RKO (cell line): ENCODE data around the gene ZSCAN26.
"Not testable (repeated sequence)": the region's sequence is repeated elsewhere in the genome, so short reads cannot be mapped to it uniquely, and the experiment has no call there.

Experiments
- DNase-seq: peaks from one replicate; pipeline ENCODE4 v3.0.0-alpha.2; 2016; ENCODE audit warnings: low spot score

ZSCAN26 gene

DNA sequence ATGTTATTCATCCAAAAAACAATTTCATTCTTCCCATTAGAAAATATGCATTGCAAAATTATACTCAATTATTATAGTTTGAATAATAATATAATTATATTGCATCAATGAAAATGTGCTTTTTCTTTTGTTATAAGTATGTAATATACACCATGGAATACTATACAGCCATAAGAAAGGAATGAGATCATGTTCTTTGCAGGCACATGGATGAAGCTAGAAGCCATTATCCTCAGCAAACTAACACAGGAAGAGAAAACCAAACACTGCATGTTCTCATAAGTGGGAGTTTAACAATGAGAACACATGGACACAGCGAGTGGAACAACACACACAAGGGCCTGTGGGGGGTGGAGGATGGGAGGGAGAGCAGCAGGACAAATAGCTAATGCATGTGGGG lies 9.9 kb upstream of the ZSCAN26 start:
- no peak for DNase-seq

DNA sequence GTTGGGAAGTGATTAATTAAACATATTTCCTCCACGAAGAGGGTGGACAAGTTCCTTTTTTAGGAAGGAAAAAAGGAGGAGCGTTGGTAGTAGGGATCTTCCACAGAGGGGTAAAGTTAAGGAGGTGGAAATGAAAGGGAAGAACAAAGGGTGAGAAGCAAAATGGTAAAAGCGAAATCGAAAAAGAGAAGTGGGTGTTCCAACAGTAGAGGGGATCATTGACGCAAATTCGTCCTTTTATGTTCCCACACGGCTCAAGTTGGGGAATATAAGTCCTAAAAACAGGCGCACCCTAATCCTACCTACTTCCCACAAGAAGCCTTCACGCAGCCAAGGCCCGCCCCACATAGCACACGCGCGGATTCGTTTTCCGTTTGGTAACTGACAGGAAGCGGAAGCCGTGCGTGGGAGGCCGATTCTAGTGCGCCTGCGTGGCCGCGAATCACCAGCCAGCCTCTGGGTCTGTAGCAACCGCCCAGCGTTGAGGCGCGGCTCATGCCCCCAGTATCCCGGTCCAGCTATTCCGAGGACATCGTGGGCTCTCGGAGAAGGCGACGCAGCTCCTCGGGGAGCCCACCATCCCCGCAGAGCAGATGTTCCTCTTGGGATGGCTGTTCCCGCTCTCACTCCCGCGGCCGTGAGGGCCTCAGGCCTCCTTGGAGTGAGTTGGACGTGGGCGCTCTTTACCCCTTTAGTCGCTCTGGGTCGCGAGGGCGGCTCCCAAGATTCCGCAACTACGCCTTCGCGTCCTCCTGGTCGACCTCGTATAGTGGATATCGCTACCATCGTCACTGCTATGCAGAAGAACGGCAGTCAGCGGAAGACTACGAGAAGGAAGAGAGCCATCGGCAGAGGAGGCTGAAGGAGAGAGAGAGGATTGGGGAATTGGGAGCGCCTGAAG lies 7.8 kb upstream of the ZSCAN26 start, which contains the start of gene NKAPL:
Gene NKAPL (plus strand): TSS at position 421 of the 901 bp plus-strand sequence. CDS start 75 bp downstream, at position 496.
- no peak for DNase-seq

DNA sequence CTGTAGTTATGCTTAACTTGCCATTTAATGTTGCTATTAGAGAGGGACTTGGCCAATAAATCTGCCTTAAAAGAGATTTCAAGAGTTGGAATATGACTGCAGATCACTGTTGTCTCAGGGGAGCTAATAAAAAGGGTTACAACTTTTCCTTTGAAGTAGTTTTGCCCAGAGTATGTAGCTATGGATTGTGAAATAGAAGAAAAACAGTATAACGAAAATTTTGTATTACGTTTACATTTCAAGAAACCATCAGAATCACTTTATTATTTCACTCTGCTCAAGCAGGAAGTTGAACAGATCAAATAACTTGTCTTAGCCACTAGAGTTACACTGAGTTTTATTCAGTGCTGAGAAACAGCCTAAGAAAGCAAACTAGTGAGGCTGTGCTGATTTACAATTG lies 3.0 kb upstream of the ZSCAN26 start:
- DNase-seq = no peak

DNA sequence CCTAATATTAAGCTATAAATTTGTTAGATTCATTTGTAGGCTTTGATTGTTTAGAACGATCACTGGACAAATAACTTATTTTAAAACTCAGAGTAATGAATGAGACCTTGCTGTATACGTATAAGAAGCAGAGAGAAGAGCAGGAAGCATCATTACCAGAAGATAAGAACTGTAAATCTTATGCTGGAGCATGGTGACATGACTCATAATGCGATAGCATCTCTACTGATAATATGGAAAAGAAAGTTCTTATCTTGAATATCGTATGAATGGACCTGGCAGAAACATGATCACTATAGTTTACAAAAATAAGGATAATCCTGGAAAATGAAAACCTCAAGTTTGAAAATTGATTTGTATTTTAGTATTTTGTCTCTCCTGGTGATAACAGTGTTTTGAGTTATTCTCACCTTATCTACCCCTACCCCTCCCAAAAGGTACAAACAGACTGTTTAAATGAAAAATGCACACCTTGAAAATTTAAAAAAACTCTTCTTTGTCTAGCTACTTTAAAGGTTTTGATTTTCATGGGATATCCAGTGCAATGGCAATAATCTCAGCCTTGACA lies 2.0 kb upstream of the ZSCAN26 start:
- DNase-seq = no peak

DNA sequence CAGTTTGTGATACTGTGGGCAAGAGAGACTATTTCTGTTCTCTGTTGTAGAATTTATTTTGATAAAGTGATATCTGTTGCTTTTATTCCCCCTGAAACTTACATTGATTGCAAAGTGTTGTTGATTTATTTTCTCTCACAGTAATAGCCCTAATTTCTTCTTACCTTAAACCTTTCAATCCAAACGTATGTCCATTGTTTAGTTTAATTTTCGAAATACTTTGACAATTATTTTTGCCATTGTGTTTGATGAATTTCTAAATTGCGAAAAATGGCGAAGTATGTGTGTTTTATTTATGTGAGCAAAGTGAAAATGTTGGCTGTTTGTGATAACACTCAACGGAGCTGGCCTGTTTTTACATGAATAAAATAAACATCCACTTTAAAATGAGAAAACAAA lies 381 bp upstream of the ZSCAN26 start:
- no peak for DNase-seq

DNA sequence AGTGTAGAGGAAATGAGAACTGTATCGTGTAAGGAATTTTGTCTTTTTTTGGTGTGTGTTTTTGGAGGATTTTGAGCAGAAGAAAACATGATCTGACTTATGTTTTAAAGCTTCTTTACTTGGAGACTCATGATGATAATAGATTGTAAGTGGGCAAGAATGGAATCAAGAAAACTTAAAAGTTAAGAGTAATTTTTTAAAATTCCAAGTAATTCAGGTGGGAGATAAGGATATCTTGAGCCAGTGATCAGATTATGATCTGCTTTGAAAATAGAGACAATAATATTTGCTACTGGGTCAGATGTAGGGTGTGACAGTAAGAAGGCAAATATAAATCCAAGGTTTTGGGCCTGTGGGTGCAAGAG lies 734 bp downstream of the ZSCAN26 start:
- DNase-seq = no peak

DNA sequence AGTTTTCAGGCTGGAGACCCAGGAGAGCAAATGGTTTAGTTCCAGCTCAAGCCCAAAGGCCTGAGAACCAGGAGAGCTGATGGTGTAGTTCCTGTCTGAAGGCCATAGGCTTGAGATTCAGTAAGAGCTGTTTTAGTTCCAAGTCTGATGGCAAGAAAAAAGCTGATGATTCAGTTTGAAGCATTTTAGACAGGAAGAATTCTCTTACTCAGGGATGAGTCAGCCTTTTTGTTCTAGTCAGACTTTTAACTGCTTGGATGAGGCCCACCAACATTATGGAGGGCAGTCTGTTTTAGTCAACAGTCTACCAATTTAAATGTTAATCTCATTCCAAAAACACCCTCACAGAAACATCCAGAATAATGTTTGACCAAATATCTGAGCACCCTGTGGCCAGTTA lies 2.5 kb downstream of the ZSCAN26 start:
- DNase-seq = peak; percentile 99

DNA sequence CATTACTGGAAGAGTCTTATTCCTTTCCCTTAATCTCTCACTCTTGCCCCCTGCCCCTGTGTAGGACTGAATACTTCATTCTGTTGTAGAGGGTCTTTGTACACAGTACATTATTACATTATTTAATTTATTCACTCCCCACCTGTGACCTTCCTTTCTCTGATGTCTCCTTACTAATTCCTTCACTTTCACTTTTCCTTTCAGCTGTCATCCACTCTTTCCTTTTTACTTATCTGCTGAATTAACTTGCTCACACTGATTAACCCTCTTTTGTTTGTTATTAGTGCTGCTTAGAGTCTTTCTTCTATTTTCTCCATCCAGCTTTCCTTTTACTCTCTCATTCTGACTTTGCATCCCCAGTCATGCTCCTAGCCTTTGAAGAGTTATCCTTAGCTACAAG lies 7.9 kb downstream of the ZSCAN26 start:
- no peak for DNase-seq

DNA sequence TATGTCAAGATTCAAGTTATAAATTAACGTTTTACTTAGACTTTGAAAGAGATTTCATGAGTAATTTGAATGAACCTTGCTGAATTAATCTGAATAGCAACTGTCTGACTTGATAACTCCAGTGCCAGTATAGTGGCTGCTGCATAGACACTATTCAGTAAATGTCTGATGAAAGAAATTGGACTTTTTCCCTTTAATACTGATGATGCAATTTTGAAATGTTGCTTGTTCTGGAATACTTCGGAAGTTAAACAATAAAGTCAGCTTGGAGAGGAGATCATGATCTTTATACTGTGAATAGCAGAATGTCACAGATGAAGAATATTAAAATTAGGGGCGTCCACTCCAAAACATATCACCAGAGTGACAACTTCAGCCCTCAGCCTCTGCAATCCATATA lies 10.8 kb downstream of the ZSCAN26 start:
- DNase-seq = no peak

DNA sequence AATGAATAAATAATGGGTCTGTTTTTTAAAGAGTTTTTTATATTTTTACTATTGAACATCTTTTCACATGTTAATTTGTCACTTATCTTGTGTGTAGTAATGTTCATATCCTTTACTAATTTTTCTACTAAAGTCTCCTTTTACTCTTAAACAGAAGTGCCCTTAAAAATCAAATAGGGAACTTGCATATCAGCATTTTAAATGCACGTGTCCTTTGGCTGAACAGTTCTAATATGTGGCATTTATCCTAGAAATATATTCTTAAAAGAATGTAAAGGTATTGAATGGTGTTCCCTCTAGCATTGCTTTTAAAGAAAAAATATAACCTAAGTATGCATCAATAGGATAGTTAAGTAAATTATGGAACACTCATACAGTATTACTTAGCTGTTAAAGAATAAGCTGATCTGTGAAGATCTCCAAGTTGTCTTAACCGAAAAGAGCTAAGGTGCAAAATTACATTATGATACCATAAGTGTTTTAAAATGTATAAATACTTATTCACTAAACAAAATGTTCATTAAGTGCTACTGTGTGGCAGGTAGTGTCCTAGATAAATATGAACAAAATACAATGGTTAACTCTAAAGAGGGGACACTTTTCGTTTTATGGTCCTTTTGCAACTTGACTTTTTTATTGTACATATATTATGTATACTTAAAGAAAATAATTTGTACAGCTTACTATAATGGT lies 13.8 kb downstream of the ZSCAN26 start:
- DNase-seq = no peak

DNA sequence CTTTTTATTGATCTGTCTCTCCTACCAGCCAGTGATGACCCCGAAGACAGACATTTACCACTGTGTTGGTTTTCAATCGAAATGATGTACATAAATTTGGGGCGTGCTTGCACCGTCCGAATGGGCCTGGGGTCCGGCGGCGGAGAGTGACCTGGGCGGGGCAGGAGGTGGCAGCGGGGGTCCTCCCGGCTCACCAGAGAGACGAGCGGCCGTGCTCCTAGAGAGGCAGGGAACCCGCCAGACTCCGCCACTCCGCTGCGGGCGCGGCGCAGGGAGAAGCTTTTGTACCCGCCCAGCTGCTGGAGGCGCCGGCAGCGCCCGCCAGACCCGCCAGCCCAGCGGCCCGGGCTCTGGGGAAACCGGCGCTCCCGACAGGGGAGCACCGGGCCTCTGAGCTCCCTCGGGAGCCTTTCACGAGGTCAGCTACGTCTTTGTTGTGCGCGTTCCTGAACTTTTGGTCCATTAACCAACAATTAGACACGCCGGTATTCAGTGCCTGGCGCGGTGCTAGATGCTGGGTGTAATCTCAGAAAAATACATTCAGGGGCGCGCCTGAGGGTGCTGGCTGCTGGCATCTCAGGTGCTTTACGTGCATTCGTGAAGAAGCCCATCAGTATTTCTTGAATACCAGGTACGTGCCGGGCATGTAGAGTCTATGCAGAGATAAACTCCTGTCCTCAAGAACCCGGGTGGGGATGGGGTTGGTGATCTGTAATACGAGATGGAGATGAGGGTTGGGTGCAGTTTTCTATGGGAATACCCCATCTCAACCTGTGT lies 14.5 kb downstream of the ZSCAN26 start, which contains the start of gene PGBD1:
Gene PGBD1 (plus strand): TSS at position 285 of the 777 bp plus-strand sequence. CDS start 2,242 bp downstream, outside the sequence.
- DNase-seq = peak; percentile 86

DNA sequence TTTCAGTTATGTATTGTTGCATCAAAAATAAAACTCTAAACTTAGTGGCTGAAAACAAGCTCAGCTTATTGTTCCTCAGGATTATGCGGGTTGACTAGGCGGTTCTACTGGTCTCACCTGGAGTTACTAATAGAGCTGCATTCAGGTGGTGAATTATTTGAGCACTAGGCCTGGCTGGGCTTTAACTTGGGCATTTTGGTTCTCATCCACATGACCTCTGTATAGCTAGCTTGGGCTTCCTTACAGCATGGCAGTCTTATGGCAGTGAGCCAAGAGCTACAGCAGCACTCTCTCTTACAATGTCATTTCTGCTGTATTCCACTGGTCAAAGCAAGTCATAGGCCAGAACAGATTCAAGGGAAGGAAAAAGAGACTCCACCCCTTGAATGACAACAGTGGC lies 16.0 kb downstream of the ZSCAN26 start:
- DNase-seq = peak; percentile 35

DNA sequence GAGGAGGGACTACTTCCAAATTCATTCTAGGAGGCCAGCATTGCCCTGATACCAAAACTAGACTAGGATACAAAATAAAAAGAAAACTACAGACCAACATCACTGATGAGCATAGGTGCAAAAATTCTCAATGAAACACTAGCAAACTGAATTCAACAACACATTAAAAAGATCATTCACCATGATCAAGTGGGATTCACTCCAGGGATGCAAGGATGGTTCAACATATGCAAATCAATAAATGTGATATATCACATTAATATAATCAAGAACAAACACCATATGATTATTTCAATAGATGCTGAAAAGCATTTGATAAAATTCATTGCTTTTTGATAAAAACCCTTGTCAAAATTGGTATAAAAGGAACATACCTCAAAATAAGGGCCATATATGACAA lies 24.6 kb downstream of the ZSCAN26 start:
- DNase-seq = no peak

DNA sequence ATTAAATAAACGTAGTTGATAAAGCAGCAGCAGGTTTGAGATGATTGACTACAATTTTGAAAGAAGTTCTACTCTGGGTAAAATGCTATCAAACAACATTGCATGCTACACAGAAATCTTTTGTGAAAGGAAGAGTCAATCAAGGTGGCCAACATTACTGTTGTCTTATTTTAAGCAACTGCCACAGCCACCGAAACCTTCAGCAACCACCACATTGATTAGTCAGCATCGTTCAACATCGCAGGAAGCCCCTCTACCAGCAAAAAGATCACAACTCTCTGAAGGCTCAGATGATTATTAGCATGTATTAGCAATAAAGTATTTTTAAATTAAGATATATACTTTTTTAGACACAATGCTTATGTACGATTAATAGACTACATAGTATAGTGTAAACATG lies 28.4 kb downstream of the ZSCAN26 start:
- DNase-seq = no peak

DNA sequence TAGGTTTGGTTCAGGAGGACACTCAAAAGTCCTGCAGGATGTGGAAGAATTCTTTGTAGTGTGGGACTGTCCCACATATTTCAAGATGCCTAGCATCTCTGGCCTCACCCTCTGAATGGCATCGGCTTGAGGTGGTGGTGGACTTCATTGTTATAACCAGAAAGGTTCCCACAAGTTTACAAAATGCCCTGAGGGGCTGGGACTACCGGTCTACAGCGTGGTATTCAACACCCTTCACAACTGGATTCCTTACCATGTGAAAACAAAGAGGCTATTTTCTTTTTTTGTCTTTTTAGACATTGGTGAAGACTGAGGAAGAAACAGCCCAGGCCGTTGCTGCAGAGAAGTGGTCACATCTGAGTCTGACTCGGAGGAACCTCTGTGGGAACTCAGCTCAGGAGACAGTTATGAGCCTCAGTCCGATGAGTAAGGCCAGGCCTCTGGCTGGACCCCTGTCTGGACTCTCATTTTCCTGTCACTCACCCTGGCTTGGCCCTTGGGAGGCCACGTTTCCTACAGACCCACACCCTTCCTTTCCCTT lies 29.6 kb downstream of the ZSCAN26 start:
- DNase-seq = no peak

DNA sequence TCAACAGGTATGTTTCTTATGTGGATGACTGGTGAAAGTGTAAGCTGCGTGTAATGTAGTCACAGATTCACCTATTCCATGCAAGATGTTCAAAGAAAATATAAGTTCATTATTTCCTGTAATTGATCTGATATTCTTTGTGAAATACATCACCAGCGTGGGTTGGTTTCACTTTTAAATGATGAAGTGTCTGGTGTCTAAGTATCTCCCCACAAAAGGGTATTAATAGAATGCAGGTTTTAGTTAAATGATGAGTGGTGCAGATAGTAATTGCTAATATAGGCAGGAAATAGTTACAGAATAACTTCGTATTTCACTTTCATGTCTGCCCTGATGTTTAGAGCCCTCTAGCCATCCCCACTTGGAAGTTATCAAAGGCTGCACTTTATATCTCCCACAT lies 36.6 kb downstream of the ZSCAN26 start:
- no peak for DNase-seq

DNA sequence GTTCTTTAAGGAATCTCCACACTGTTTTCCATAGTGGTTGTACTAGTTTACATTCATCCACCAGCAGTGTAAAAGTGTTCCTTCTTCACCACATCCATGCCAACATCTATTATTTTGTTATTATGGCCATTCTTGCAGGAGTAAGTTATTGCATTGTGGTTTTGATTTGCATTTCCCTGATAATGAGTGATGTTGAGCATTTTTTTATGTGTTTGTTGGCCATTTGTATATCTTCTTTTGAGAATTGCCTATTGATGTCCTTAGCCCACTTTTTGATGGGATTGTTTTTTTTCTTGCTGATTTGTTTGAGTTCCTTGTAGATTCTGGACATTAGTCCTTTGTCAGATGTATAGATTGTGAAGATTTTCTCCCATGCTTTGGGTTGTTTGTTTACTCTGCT lies 39.4 kb downstream of the ZSCAN26 start:
- not testable (repeated sequence) for DNase-seq

DNA sequence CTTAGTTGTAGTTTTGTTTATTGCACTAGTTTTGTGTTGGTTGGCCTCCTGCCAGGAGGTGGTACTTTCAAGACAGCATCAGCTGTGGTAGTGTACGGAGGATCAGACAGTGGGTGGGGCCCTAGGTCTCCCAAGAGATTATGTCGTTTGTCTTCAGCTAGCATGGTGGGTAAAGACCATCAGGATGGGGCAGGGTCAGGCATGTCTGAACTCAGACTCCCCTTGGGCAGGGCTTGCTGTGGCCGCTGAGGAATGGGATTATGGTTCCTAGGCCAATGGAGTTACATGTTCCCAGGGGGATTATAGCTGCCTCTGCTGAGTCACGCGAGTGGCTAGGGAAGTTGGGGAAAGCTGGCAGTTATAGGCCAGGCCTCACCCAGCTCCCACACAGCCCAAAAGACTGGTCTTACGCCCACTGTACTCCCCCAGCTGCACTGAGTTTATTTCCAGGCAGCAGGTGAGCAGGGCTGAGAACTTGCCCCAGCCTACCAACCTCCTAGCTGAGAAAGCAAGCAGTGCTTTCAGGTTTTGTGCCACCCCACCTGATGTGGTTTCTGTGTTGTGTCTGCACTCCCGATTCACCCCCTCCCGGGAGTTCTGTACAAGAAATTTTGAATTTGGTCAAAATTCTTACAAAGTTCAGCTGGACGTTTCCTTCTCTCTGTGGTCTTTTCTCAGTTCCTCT lies 44.3 kb downstream of the ZSCAN26 start:
- no peak for DNase-seq

DNA sequence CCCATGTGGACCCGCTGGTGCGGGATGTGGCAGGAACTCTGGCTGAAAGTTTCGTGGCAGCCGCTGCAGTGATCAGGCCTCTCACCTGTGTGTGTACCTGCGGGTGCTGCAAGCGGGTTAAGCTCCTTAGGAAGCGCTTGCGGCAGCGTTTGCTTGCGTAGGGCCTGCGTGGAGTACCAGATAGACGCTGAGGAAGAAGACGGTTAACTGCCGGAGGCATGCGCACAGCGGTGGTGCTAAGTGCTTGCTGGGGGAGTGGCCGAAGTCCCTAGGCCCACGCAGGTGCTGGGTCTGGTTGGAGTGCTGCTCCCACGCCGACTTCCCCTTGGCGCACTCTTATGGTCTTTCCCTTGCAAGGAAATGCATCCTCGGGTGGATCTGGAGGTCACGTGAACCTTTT lies 46.0 kb downstream of the ZSCAN26 start:
- DNase-seq = no peak

DNA sequence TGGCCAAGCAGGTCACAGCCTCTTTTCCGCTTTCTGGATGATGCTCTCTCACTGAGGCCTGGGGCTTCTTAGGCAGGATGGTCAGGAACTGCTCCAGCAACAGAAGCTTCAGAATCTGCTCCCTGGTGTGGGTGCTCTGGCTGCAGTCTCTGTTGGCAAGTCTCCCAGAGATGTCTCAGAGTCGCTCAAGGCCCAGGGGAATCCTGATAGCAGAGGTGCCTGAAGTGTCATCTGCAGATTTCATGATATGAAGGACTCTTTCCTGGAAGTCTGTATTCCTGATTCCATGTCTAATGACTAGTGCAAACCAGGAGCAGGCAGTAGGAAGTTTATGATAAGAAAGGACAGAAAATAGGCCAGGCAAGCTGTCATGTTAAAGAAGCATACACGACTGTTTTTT lies 48.7 kb downstream of the ZSCAN26 start:
- DNase-seq = no peak

DNA sequence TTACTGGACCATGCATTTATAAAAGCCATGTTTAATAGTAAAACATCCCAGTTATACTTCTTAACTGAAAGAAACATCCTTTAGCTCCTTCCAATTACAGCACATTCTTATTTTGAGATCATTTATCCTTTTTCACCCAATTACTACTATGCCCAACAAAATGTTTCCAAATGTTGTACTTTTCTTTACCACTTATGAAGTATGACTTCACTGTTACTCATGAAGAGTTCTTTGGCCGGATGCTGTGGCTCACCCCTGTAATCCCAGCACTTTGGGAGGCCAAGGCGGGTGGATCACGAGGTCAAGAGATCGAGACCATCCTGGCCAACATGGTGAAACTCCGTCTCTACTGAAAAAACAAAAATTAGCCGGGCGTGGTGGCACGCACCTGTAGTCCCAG lies 50.9 kb downstream of the ZSCAN26 start:
- DNase-seq = peak; percentile 59
